ENCODE data around the gene ZNF627.

DNA sequence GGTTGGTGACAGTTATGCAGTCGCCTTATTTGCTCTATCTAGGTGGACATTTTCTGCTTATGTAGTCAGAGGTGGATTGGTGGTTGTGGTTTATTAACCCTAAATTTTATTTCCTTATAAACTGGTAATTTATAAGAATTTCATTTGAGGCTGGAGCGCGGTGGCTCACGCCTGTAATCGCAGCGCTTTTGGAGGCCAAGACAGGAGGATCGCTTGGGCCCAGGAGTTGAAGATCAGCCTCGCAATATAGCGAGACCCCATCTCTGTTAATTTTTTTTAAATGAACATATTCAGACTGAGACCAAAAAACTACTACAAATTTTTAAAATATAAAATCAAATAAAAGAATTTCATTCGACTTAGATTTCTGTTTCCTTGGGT is 810 bp downstream of the ZNF627 start:
- TF ChIP-seq, protein P1, sequence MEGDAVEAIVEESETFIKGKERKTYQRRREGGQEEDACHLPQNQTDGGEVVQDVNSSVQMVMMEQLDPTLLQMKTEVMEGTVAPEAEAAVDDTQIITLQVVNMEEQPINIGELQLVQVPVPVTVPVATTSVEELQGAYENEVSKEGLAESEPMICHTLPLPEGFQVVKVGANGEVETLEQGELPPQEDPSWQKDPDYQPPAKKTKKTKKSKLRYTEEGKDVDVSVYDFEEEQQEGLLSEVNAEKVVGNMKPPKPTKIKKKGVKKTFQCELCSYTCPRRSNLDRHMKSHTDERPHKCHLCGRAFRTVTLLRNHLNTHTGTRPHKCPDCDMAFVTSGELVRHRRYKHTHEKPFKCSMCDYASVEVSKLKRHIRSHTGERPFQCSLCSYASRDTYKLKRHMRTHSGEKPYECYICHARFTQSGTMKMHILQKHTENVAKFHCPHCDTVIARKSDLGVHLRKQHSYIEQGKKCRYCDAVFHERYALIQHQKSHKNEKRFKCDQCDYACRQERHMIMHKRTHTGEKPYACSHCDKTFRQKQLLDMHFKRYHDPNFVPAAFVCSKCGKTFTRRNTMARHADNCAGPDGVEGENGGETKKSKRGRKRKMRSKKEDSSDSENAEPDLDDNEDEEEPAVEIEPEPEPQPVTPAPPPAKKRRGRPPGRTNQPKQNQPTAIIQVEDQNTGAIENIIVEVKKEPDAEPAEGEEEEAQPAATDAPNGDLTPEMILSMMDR (IDR thresholded peaks at IDR 0.05): no peak
- TF ChIP-seq POLR2A (IDR thresholded peaks at IDR 0.05): no peak
- TF ChIP-seq EP300 (IDR thresholded peaks at IDR 0.05): no peak

All from ovary (tissue), 3 donors.